Measurements from ENCODE around the gene CCDC73. TPM values are rescaled to one million over a fixed set of nuclear protein-coding genes. Genes with fewer than 3 reads are reported as not detected.

The CCDC73 gene
- total RNA-seq, 1 donor from 2014 or later: not detected

DNA sequence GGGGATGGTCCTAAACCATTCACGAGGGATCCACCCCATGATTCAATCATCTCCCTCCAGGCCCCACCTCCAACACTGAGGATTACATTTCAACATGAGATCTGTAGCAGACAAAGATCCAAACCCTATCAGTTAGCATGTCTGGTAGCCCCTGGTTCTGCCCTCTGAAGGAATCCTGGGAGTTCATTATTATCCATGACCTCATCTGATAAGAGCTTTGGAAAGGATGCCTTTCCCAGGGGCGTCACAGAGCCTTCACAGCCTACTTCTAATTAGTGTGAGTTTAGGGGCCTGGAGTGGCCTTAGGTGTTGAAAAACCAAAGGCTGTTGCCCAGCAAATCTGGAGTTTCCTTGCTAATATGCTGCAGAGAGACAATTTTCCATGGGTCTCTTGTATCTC, 219.4 kb downstream of the CCDC73 start:
- H3K36me3 Mint-ChIP-seq (ENCODE audit: insufficient read depth): no peaks in the 10 kb centered on the region
- peaks cover 14% of the 10 kb centered on the region for H3K27me3 Mint-ChIP-seq
- H3K4me3 Mint-ChIP-seq (ENCODE audit: low read depth): no peak overlapping the region
- no peak for TF ChIP-seq CTCF (IDR thresholded peaks at IDR 0.05; ENCODE audit: unreplicated experiment)
- DNase-seq (ENCODE audit: low spot score, unreplicated experiment): no peak
- no peaks in the 10 kb centered on the region for H3K9me3 Mint-ChIP-seq (ENCODE audit: low read depth)
- no peaks in the 10 kb centered on the region for H3K4me1 Mint-ChIP-seq (ENCODE audit: low read depth)
- H3K27ac Mint-ChIP-seq: no peak overlapping the region

DNA sequence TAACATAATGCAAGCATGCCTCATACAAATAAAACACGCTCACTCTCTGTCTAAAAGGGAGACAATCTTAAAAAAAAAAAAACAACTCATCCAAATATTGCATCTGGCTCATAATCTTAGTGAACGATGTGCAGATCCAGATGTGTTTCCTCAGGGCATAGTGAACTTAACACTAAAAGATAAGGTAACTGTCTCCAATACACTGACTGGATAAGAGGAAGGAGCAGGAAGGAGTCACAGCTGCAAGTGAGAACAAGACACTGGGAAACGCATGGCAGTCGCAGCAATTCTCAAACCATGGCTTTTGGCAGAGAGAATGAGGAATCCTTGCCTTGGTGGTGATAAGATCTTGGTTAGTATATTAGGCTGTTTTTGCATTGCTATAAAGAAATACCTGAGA, 220.0 kb downstream of the CCDC73 start:
- peaks cover 14% of the 10 kb centered on the region for H3K27me3 Mint-ChIP-seq
- no peak overlapping the region for H3K27ac Mint-ChIP-seq
- no peak for TF ChIP-seq CTCF (IDR thresholded peaks at IDR 0.05; ENCODE audit: unreplicated experiment)
- H3K9me3 Mint-ChIP-seq (ENCODE audit: low read depth): no peaks in the 10 kb centered on the region
- no peaks in the 10 kb centered on the region for H3K4me1 Mint-ChIP-seq (ENCODE audit: low read depth)
- no peak overlapping the region for H3K4me3 Mint-ChIP-seq (ENCODE audit: low read depth)
- H3K36me3 Mint-ChIP-seq (ENCODE audit: insufficient read depth): no peaks in the 10 kb centered on the region
- DNase-seq (ENCODE audit: low spot score, unreplicated experiment): no peak

- TF ChIP-seq CTCF (IDR thresholded peaks at IDR 0.05; ENCODE audit: unreplicated experiment): no peak
- Mint-ChIP-seq H3K9me3 (ENCODE audit: low read depth) (no peaks in the 10 kb centered on the region), H3K4me1 (ENCODE audit: low read depth) (no peaks in the 10 kb centered on the region), H3K4me3 (ENCODE audit: low read depth) (no peak overlapping the region), H3K27me3 (peaks cover 14% of the 10 kb centered on the region), H3K27ac (no peak overlapping the region), H3K36me3 (ENCODE audit: insufficient read depth) (no peaks in the 10 kb centered on the region)
- no peak for DNase-seq (ENCODE audit: low spot score, unreplicated experiment)
Observed at GRCh38 chr11:32573228-32573627, 221.2 kb downstream of the CCDC73 start.

- Mint-ChIP-seq H3K27me3 (peaks cover 16% of the 10 kb centered on the region), H3K4me3 (ENCODE audit: low read depth) (no peak overlapping the region), H3K9me3 (ENCODE audit: low read depth) (no peaks in the 10 kb centered on the region), H3K4me1 (ENCODE audit: low read depth) (no peaks in the 10 kb centered on the region), H3K27ac (no peak overlapping the region), H3K36me3 (ENCODE audit: insufficient read depth) (no peaks in the 10 kb centered on the region)
- DNase-seq (ENCODE audit: low spot score, unreplicated experiment): no peak
- TF ChIP-seq CTCF (IDR thresholded peaks at IDR 0.05; ENCODE audit: unreplicated experiment): no peak
Observed at GRCh38 chr11:32571039-32571438, 223.4 kb downstream of the CCDC73 start.

DNA sequence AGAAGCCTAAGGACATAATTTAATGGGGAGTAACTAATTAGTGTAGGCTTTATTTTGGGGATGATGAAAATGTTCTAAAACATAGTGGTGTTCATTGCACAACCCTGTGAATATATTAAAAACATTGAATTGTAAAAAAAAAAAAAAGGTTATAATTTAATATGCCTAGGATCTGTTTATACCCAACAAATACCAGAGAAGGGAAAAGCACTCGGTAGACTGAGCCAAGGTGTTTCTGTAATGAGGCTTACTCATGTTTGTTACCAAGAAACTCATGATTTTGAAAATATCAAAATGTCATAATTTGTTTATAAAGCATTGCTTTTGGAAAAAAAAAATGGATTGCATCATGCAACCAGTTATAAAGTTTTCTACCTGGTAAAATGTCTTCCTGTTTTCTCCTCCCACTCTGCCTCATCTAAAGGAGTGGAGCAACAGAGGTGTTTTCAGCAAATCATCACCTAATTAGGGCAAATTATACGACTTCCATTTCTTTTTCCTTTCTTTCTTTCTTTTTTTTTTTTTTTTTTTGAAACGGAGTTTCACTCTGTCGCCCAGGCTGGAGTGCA, 225.1 kb downstream of the CCDC73 start:
- no peaks in the 10 kb centered on the region for H3K4me1 Mint-ChIP-seq (ENCODE audit: low read depth)

More for the DNA sequence above, 225.1 kb downstream of the CCDC73 start:
- Mint-ChIP-seq H3K4me3 (ENCODE audit: low read depth) (no peak overlapping the region), H3K27ac (no peak overlapping the region), H3K36me3 (ENCODE audit: insufficient read depth) (no peaks in the 10 kb centered on the region), H3K9me3 (ENCODE audit: low read depth) (no peaks in the 10 kb centered on the region), H3K27me3 (peaks cover 16% of the 10 kb centered on the region)
- no peak for DNase-seq (ENCODE audit: low spot score, unreplicated experiment)
- TF ChIP-seq CTCF (IDR thresholded peaks at IDR 0.05; ENCODE audit: unreplicated experiment): no peak
